ENCODE results near the gene CMA1.

Gene CMA1

GRCh38 chr14:24463884-24464785 lies 43.9 kb downstream of the CMA1 start:
- in situ Hi-C loops (cut with HindIII; ENCODE audit: low sequenced_read_pairs): no loop called here
- TF ChIP-seq CTCF (IDR thresholded peaks at IDR 0.05; ENCODE audit: low read depth, low read length, missing control alignments): no peak

GRCh38 chr14:24463017-24463883 lies 44.8 kb downstream of the CMA1 start:
- TF ChIP-seq CTCF (IDR thresholded peaks at IDR 0.05; ENCODE audit: low read depth, low read length, missing control alignments): no peak
- no peak for DNase-seq (ENCODE audit: low read depth)
- in situ Hi-C loops (cut with HindIII; ENCODE audit: low sequenced_read_pairs): no loop called here
- H3K4me3 ChIP-seq (ENCODE audit: low read depth, low read length): no peak overlapping the region

More at GRCh38 chr14:24463884-24464785, 43.9 kb downstream of the CMA1 start:
- H3K4me3 ChIP-seq (ENCODE audit: low read depth, low read length): no peak overlapping the region
- no peak for DNase-seq (ENCODE audit: low read depth)

GRCh38 chr14:24461336-24461735 lies 46.7 kb downstream of the CMA1 start:
- no peak for DNase-seq (ENCODE audit: low read depth)
- in situ Hi-C loops (cut with HindIII; ENCODE audit: low sequenced_read_pairs): no loop called here
- no peak overlapping the region for H3K4me3 ChIP-seq (ENCODE audit: low read depth, low read length)
- no peak for TF ChIP-seq CTCF (IDR thresholded peaks at IDR 0.05; ENCODE audit: low read depth, low read length, missing control alignments)

GRCh38 chr14:24459331-24459730 lies 48.7 kb downstream of the CMA1 start:
- TF ChIP-seq CTCF (IDR thresholded peaks at IDR 0.05; ENCODE audit: low read depth, low read length, missing control alignments): no peak
- in situ Hi-C loops (cut with HindIII; ENCODE audit: low sequenced_read_pairs): no loop called here
- H3K4me3 ChIP-seq (ENCODE audit: low read depth, low read length): no peak overlapping the region
- no peak for DNase-seq (ENCODE audit: low read depth)

GRCh38 chr14:24458736-24459135 lies 49.3 kb downstream of the CMA1 start:
- H3K4me3 ChIP-seq (ENCODE audit: low read depth, low read length): no peak overlapping the region
- DNase-seq (ENCODE audit: low read depth): no peak
- in situ Hi-C loops (cut with HindIII; ENCODE audit: low sequenced_read_pairs): no loop called here
- no peak for TF ChIP-seq CTCF (IDR thresholded peaks at IDR 0.05; ENCODE audit: low read depth, low read length, missing control alignments)

- DNase-seq (ENCODE audit: low read depth): no peak
- in situ Hi-C loops (cut with HindIII; ENCODE audit: low sequenced_read_pairs): no loop called here
- TF ChIP-seq CTCF (IDR thresholded peaks at IDR 0.05; ENCODE audit: low read depth, low read length, missing control alignments): no peak
- no peak overlapping the region for H3K4me3 ChIP-seq (ENCODE audit: low read depth, low read length)
These were observed 51.1 kb downstream of the CMA1 start for GRCh38 chr14:24456980-24457379.
